Naive thymus-derived CD8-positive, alpha-beta T cell (primary cell): ENCODE measurements around the gene IPPK. TPM values are rescaled to one million over a fixed set of nuclear protein-coding genes. Genes with fewer than 3 reads are reported as not detected.
"Not testable (repeated sequence)": the region's sequence is repeated elsewhere in the genome, so short reads cannot be mapped to it uniquely, and the experiment has no call there.

ENCODE experiments used
- ATAC-seq, 2 donors: fragments of 150-1000 bp; cut with Tn5 transposase in 1 of 2; sonication (Bioruptor Pico), chemical (Tn5 transposase) in 1 of 2; 1 replicate in 1 of 2; 2 replicates in 1 of 2; pipeline ENCODE4 v1.10.0; 2021; ENCODE audit warnings: mild to moderate bottlenecking in 2 of 2, moderate library complexity in 2 of 2
- POLR2A ChIA-PET: fragments of 350-600 bp; sonication (Branson Sonifier 250); formaldehyde crosslinking; loops from one replicate; lab custom pipeline; 2021; ENCODE audit warnings: antibody characterized with exemption; lab: Charles Lee
- DNase-seq, 10 donors: peaks; one replicate each; pipeline versions ENCODE4 v3.0.0 to v3.0.0-alpha.2; 2020 to 2022
- H3K27ac Mint-ChIP-seq, 10 donors: one replicate each; pipeline ENCODE4 v1.8.0; 2020 to 2022; ENCODE audit warnings: mild to moderate bottlenecking in 10 of 10, mixed read lengths in 10 of 10, moderate library complexity in 4 of 10, inconsistent platforms in 1 of 10
- H3K27me3 Mint-ChIP-seq, 5 donors: one replicate each; pipeline ENCODE4 v1.8.0; 2021 to 2022; ENCODE audit warnings: mixed read lengths in 5 of 5
- H3K36me3 Mint-ChIP-seq, 3 donors: one replicate each; pipeline ENCODE4 v1.8.0; 2020 to 2022; ENCODE audit warnings: mixed read lengths in 3 of 3, mild to moderate bottlenecking in 2 of 3, inconsistent platforms in 1 of 3
- H3K4me1 Mint-ChIP-seq, 4 donors: one replicate each; pipeline ENCODE4 v1.8.0; 2021 to 2022; ENCODE audit warnings: mixed read lengths in 4 of 4
- H3K4me3 Mint-ChIP-seq, 10 donors: one replicate each; pipeline ENCODE4 v1.8.0; 2020 to 2022; ENCODE audit warnings: mild to moderate bottlenecking in 10 of 10, mixed read lengths in 10 of 10, moderate library complexity in 6 of 10, inconsistent platforms in 1 of 10
- H3K9me3 Mint-ChIP-seq, 9 donors: one replicate each; pipeline ENCODE4 v1.8.0; 2020 to 2022; ENCODE audit warnings: mixed read lengths in 9 of 9, mild to moderate bottlenecking in 3 of 9, inconsistent platforms in 1 of 9, moderate library complexity in 1 of 9
- polyA plus RNA-seq, 3 donors: library from polyadenylated mRNA; unstranded; fragments of 300-500 nt; fragmentation: Illumina TruSeq; gene quantifications; one replicate each; pipeline ENCODE4 v1.2.3, GENCODE V29; 2021
- total RNA-seq, 8 experiments: library from RNA in 2 of 8; stranded (reverse) in 2 of 8; gene quantifications; one replicate each; pipeline ENCODE4 v1.2.3 and lab custom pipeline; 2021 to 2026

Gene IPPK
- total and polyA plus RNA-seq, 5 experiments from 2014 or later: 4.4 to 9.3 (median 8.5) TPM

DNA sequence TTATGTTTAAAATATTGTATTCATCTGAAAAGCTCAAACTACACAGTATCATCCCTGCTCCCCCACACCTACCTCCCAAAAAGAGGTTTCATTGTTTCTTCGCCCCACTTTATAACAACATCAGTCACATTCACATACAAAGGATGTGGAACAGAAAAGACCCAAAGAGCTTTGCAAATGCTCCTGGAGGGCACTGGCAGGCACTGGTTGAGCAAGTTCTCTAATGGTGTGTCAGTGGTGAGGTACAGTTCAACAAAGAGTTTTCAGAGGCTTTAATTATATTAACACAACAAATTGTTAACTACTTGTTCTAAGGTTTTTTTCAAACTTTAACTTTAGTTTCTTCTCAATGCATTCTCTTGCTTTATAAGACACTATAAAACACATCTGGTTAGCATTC lies 80.0 kb downstream of the IPPK start:
- Mint-ChIP-seq H3K4me3 (no peak overlapping the region), H3K27ac (no peak overlapping the region), H3K9me3 (peaks cover 0 to 11% (median 0%) of the 10 kb centered on the region in 9 donors), H3K36me3 (peaks cover 2 to 5% (median 2%) of the 10 kb centered on the region in 3 donors), H3K4me1 (no peaks in the 10 kb centered on the region), H3K27me3 (peaks cover 0 to 9% (median 0%) of the 10 kb centered on the region in 5 donors)
- POLR2A ChIA-PET: no interaction called here
- ATAC-seq (no peak), DNase-seq (no peak)

DNA sequence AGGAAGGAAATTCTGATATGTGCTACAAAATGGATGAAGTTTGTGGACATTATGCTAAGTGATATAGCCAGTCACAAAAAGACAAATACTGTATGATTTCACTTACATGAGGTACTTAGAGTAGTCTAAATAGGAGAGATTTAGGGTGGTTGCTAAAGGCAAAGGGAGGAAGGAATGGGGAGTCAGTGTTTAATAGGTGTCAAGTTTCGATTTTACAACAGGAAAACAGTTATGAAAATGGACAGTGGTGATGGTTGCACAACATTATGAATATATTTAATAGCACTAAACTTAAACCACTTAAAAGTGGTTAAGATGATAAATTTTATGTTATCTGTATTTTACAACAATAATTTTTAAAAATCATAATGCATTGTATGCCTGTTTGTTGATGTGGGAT lies 93.8 kb downstream of the IPPK start:
- Mint-ChIP-seq H3K4me3 (no peak overlapping the region), H3K9me3 (peaks cover 1 to 24% (median 16%) of the 10 kb centered on the region in 9 donors), H3K36me3 (peaks cover 2 to 10% (median 9%) of the 10 kb centered on the region in 3 donors), H3K4me1 (no peaks in the 10 kb centered on the region), H3K27ac (no peak overlapping the region), H3K27me3 (no peaks in the 10 kb centered on the region)
- POLR2A ChIA-PET: no interaction called here
- no peak for ATAC-seq
- DNase-seq: no peak

DNA sequence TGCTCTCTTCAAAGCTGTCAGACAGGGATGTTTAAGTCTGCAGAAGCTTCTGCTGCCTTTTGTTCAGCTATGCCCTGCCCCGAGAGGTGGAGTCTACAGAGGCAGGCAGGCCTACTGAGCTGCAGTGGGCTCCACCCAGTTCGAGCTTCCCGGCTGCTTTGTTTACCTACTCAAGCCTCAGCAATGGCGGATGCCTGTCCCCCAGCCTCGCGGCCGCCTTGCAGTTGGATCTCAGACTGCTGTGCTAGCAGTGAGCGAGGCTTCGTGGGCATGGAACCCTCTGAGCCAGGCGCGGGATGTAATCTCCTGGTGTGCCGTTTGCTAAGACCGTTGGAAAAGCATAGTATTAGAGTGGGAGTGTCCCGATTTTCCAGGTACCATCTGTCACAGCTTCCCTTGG lies 96.3 kb downstream of the IPPK start:
- POLR2A ChIA-PET: not testable (repeated sequence)

DNA sequence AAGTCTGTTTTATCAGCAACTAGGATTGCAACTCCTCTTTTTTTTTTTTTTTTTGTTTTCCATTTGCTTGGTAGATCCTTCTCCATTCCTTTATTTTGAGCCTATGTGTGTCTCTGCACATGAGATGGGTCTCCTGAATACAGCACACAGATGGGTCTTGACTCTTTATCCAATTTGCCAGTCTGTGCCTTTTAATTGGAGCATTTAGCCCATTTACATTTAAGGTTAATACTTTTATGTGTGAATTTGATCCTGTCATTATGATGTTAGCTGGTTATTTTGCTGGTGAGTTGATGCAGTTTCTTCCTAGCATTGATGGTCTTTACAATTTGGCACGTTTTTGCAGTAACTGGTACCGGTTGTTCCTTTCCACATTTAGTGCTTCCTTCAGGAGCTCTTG lies 98.1 kb downstream of the IPPK start:
- DNase-seq, ATAC-seq, H3K4me3 Mint-ChIP-seq, H3K4me1 Mint-ChIP-seq, H3K27ac Mint-ChIP-seq, POLR2A ChIA-PET, H3K27me3 Mint-ChIP-seq: not testable (repeated sequence)
- Mint-ChIP-seq H3K9me3 (peaks cover 0 to 36% (median 15%) of the 10 kb centered on the region in 9 donors), H3K36me3 (peaks cover 2 to 16% (median 9%) of the 10 kb centered on the region in 3 donors)

More for the DNA sequence above, 96.3 kb downstream of the IPPK start:
- not testable (repeated sequence) for DNase-seq, ATAC-seq, H3K27me3 Mint-ChIP-seq, H3K4me3 Mint-ChIP-seq, H3K27ac Mint-ChIP-seq, H3K4me1 Mint-ChIP-seq
- H3K36me3 Mint-ChIP-seq: peaks cover 2 to 15% (median 9%) of the 10 kb centered on the region in 3 donors
- peaks cover 1 to 32% (median 19%) of the 10 kb centered on the region in 9 donors for H3K9me3 Mint-ChIP-seq

DNA sequence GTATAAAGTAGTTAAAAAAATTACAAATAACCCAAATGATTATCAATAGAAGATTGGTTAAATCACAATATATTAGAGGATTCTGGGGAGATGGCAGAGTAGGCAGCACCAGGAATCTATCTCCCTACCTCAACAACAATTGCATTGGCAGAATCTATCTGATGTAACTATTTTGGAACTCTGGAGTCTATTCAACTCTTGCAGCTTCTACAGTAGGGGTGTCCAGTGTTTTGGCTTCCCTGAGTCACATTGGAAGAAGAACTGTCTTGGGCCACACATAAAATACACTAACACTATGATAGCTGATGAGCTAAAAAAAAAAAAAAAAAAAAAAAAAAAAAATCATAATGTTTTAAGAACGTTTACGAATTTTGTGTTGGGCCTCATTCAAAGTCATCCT lies 104.9 kb downstream of the IPPK start:
- peaks cover 4 to 27% (median 12%) of the 10 kb centered on the region in 9 donors for H3K9me3 Mint-ChIP-seq
- H3K27ac Mint-ChIP-seq: no peak overlapping the region
- H3K4me3 Mint-ChIP-seq: no peak overlapping the region
- POLR2A ChIA-PET: interaction anchor here (0.6 kb wide), 1 partner anchor 242 kb away, joined by 3 read pairs; no protein-coding TSS in a partner anchor
- ATAC-seq (no peak), DNase-seq (no peak)
- H3K36me3 Mint-ChIP-seq: peaks cover 0 to 17% (median 14%) of the 10 kb centered on the region in 3 donors
- H3K27me3 Mint-ChIP-seq: no peaks in the 10 kb centered on the region
- H3K4me1 Mint-ChIP-seq: no peaks in the 10 kb centered on the region

DNA sequence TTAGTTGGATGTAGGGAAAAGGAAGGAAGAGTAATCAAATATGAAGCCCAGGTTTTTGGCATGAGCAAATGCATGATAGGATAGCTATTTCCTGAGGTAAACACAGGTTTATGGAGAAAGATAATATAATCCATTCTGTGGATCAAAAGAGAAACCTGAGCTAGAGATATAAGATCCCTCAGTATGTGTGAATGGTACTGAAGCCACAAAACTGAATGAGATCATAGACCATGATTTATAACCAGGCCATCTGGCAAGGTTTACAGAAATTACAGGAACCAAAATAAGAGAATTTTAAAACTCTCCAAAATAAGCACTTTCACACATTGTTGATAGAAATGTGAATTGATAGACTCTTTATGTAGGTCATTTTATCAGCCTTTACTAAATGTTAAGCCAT lies 105.4 kb downstream of the IPPK start:
- H3K27me3 Mint-ChIP-seq: no peaks in the 10 kb centered on the region
- no peaks in the 10 kb centered on the region for H3K4me1 Mint-ChIP-seq
- POLR2A ChIA-PET: interaction anchor here (0.6 kb wide), 1 partner anchor 241 kb away, joined by 3 read pairs; no protein-coding TSS in a partner anchor
- H3K9me3 Mint-ChIP-seq: peaks cover 4 to 26% (median 12%) of the 10 kb centered on the region in 9 donors
- ATAC-seq (no peak), DNase-seq (no peak)
- no peak overlapping the region for H3K4me3 Mint-ChIP-seq
- peaks cover 0 to 17% (median 14%) of the 10 kb centered on the region in 3 donors for H3K36me3 Mint-ChIP-seq
- no peak overlapping the region for H3K27ac Mint-ChIP-seq

Other genes with a start within 250 kb of the IPPK start
- gene OMD, start 245.7 kb downstream of the IPPK start, total RNA-seq: not detected
- not detected for gene OMD, start 245.7 kb downstream of the IPPK start, polyA plus RNA-seq
- gene ASPN, start 187.6 kb downstream of the IPPK start, total RNA-seq: not detected
- gene ASPN, start 187.6 kb downstream of the IPPK start, polyA plus RNA-seq: not detected
- not detected for gene ECM2, start 134.1 kb downstream of the IPPK start, total RNA-seq
- not detected for gene ECM2, start 134.1 kb downstream of the IPPK start, polyA plus RNA-seq
- gene BICD2, start 94.7 kb upstream of the IPPK start, total RNA-seq: 10 to 100 TPM; 28.3 to 29.1 TPM
- 10 to 100 TPM in 2 of 3 donors, 1 to 10 TPM in 1; 5.9 to 20.1 (median 10.1) TPM for gene BICD2, start 94.7 kb upstream of the IPPK start, polyA plus RNA-seq
- gene ZNF484, start 207.9 kb upstream of the IPPK start, total RNA-seq: 10 to 100 TPM; 19.2 to 24.6 TPM
- gene ZNF484, start 207.9 kb upstream of the IPPK start, polyA plus RNA-seq: 1 to 10 TPM; 3.1 to 5.0 (median 3.9) TPM